ENCODE results near the gene NPAS3. TPM values are rescaled to one million over a fixed set of nuclear protein-coding genes. Genes with fewer than 3 reads are reported as not detected.

The NPAS3 gene
- total RNA-seq, 1 donor from 2014 or later, result 2.4 TPM

DNA sequence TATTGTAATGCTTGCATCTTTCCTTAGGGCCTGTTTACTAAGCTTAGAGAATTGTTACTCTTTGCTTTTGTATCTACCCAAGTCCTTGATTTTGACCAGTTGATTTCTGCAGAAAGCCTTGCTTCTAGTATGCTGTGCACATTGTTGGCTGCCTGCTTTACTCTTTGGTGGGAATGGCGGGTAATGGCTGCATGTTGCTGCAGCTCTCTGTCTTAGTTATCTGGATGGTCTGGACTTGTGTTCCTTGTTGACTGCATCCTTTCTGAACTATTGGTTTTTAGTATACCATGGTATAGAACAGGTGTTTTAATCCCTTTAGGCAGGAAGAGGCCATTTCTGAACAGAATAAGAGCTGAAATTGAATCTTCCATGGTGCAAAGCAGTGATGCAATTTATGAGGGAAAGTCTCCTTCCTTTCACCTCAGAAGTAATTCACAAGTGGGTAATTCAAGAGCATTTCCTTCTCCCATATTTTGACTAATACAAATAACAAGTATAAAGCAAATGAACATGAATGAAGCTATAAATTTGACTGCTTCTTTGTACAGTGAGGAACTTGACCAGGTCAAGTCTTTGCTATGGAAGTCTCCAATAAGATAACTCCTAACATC, 466.4 kb downstream of the NPAS3 start:
- no peaks in the 10 kb centered on the region for H3K27me3 Mint-ChIP-seq (ENCODE audit: unreplicated experiment)
- peaks cover 14% of the 10 kb centered on the region for H3K36me3 Mint-ChIP-seq (ENCODE audit: unreplicated experiment)
- H3K27ac Mint-ChIP-seq (ENCODE audit: unreplicated experiment), result no peak overlapping the region
- H3K9me3 Mint-ChIP-seq (ENCODE audit: unreplicated experiment), result peaks cover 3% of the 10 kb centered on the region
- DNase-seq, result no peak
- TF ChIP-seq, protein P1, sequence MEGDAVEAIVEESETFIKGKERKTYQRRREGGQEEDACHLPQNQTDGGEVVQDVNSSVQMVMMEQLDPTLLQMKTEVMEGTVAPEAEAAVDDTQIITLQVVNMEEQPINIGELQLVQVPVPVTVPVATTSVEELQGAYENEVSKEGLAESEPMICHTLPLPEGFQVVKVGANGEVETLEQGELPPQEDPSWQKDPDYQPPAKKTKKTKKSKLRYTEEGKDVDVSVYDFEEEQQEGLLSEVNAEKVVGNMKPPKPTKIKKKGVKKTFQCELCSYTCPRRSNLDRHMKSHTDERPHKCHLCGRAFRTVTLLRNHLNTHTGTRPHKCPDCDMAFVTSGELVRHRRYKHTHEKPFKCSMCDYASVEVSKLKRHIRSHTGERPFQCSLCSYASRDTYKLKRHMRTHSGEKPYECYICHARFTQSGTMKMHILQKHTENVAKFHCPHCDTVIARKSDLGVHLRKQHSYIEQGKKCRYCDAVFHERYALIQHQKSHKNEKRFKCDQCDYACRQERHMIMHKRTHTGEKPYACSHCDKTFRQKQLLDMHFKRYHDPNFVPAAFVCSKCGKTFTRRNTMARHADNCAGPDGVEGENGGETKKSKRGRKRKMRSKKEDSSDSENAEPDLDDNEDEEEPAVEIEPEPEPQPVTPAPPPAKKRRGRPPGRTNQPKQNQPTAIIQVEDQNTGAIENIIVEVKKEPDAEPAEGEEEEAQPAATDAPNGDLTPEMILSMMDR (IDR thresholded peaks at IDR 0.05; ENCODE audit: partially characterized antibody, unreplicated experiment), result no peak
- H3K4me3 Mint-ChIP-seq (ENCODE audit: unreplicated experiment), result no peak overlapping the region
- H3K4me1 Mint-ChIP-seq (ENCODE audit: low read depth, unreplicated experiment), result no peaks in the 10 kb centered on the region

DNA sequence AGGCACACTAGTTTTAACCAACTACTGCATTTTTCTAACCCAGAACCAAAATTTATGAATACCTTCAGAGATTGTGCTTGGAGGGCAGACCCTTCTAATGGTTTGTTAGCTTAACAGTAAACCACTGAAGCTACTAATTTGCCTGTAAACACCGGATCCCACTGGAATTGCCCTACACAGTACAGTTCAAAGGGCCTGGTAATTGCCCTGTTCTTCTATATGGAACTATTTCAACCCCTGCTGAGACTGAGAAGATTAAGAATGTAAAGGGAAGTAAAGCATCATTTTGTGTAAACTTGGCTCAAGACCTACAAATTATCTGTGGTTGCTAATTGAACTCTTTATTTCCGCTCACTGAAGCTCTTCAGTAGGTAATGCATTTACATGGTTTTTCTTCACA, 468.1 kb downstream of the NPAS3 start:
- Mint-ChIP-seq H3K27ac (ENCODE audit: unreplicated experiment) (no peak overlapping the region), H3K36me3 (ENCODE audit: unreplicated experiment) (peaks cover 14% of the 10 kb centered on the region)

GRCh38 chr14:33408291-33408690, 469.6 kb downstream of the NPAS3 start:
- H3K27me3 Mint-ChIP-seq (ENCODE audit: unreplicated experiment), result no peaks in the 10 kb centered on the region
- no peak overlapping the region for H3K4me3 Mint-ChIP-seq (ENCODE audit: unreplicated experiment)
- no peak for DNase-seq
- H3K27ac Mint-ChIP-seq (ENCODE audit: unreplicated experiment), result no peak overlapping the region
- peaks cover 3% of the 10 kb centered on the region for H3K9me3 Mint-ChIP-seq (ENCODE audit: unreplicated experiment)
- H3K4me1 Mint-ChIP-seq (ENCODE audit: low read depth, unreplicated experiment), result no peaks in the 10 kb centered on the region
- TF ChIP-seq, protein P1 (IDR thresholded peaks at IDR 0.05; ENCODE audit: partially characterized antibody, unreplicated experiment), result no peak
- H3K36me3 Mint-ChIP-seq (ENCODE audit: unreplicated experiment), result peaks cover 14% of the 10 kb centered on the region

More for the DNA sequence above, 468.1 kb downstream of the NPAS3 start:
- no peaks in the 10 kb centered on the region for H3K4me1 Mint-ChIP-seq (ENCODE audit: low read depth, unreplicated experiment)
- no peaks in the 10 kb centered on the region for H3K27me3 Mint-ChIP-seq (ENCODE audit: unreplicated experiment)
- no peak overlapping the region for H3K4me3 Mint-ChIP-seq (ENCODE audit: unreplicated experiment)
- H3K9me3 Mint-ChIP-seq (ENCODE audit: unreplicated experiment), result peaks cover 3% of the 10 kb centered on the region
- DNase-seq, result no peak
- TF ChIP-seq, protein P1 (IDR thresholded peaks at IDR 0.05; ENCODE audit: partially characterized antibody, unreplicated experiment), result no peak

DNA sequence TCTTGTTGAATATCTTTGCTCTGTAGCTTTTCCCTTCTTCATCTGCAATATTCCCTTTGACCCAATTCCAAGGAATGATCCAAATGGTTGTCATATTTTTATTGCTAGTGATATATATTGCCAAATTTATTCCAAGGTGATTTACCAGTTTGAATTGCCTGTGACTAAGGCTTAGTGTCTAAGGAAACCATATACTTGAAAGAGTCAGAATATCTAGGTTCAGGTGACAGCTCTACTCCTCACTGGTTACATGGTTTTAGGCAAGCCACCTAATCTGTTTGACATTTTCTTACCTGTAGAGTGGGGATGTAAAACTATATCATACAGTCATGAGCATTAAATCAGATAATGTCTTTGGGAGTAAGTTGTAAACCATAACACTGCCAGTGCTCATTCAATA, 473.8 kb downstream of the NPAS3 start:
- Mint-ChIP-seq H3K27me3 (ENCODE audit: unreplicated experiment) (no peaks in the 10 kb centered on the region), H3K9me3 (ENCODE audit: unreplicated experiment) (no peaks in the 10 kb centered on the region), H3K27ac (ENCODE audit: unreplicated experiment) (no peak overlapping the region), H3K36me3 (ENCODE audit: unreplicated experiment) (peaks cover 4% of the 10 kb centered on the region), H3K4me3 (ENCODE audit: unreplicated experiment) (no peak overlapping the region), H3K4me1 (ENCODE audit: low read depth, unreplicated experiment) (no peaks in the 10 kb centered on the region)
- TF ChIP-seq, protein P1 (IDR thresholded peaks at IDR 0.05; ENCODE audit: partially characterized antibody, unreplicated experiment), result no peak
- DNase-seq, result no peak

DNA sequence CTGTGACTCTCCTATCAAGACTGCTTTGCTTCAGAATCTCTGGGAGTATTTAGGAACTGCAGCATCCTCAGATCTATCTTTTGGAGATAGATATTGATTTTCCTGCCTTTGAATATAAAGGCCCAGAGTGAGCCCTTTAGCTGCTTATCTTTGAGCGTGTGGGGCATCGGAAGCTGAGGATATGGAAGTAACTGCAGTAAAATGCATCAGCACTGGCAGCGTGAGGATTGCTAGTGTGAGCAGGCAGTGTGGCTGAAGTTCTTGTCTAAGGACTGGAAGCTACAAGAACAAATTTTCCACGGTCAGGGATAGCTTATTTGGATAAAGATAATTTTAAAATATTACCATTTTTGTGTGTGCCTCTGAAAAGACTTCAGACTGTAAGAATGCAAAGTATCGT, 474.7 kb downstream of the NPAS3 start:
- no peaks in the 10 kb centered on the region for H3K4me1 Mint-ChIP-seq (ENCODE audit: low read depth, unreplicated experiment)
- no peaks in the 10 kb centered on the region for H3K36me3 Mint-ChIP-seq (ENCODE audit: unreplicated experiment)
- DNase-seq, result no peak
- TF ChIP-seq, protein P1 (IDR thresholded peaks at IDR 0.05; ENCODE audit: partially characterized antibody, unreplicated experiment), result no peak
- no peaks in the 10 kb centered on the region for H3K27me3 Mint-ChIP-seq (ENCODE audit: unreplicated experiment)
- no peak overlapping the region for H3K27ac Mint-ChIP-seq (ENCODE audit: unreplicated experiment)
- H3K4me3 Mint-ChIP-seq (ENCODE audit: unreplicated experiment), result no peak overlapping the region
- no peaks in the 10 kb centered on the region for H3K9me3 Mint-ChIP-seq (ENCODE audit: unreplicated experiment)

Data from glutamatergic neuron (in vitro differentiated cells).